K562 (cell line): ENCODE results near the gene ASGR1. TPM values are rescaled to one million over a fixed set of nuclear protein-coding genes. Genes with fewer than 3 reads are reported as not detected.

Experiments
- ATF6 ChIP-seq: sonication (generic); formaldehyde crosslinking; IDR thresholded peaks from 2 replicates; pipeline ENCODE4 v1.4.0; 2020; ENCODE audit warnings: mild to moderate bottlenecking, missing genetic modification reagents
- CBFA2T2 ChIP-seq: fragments of 450-650 bp; conservative IDR thresholded peaks from 2 replicates; pipeline ENCODE4 v1.6.1; 2017; ENCODE audit warnings: mild to moderate bottlenecking
- CBX8 ChIP-seq: fragments of 200-600 bp; sonication (generic); IDR thresholded peaks from 2 replicates; pipeline ENCODE4 v1.6.1; 2012; ENCODE audit warnings: borderline replicate concordance, mixed run types, low read depth, mild to moderate bottlenecking, moderate library complexity, mixed read lengths, low read length, control low read depth, inconsistent platforms; ENCODE audit not compliant: poor library complexity, severe bottlenecking; ENCODE audit errors: extremely low read depth
- HDAC6 ChIP-seq: IDR thresholded peaks from 2 replicates; pipeline ENCODE4 v1.6.1; 2012; ENCODE audit warnings: low read depth, mild to moderate bottlenecking, control low read depth, inconsistent platforms, low read length, moderate library complexity
- KDM4B ChIP-seq, 2 experiments: fragments of 450-650 bp in 1 of 2; sonication (generic) in 1 of 2; IDR thresholded peaks; 2 replicates each; pipeline ENCODE4 v1.6.1; 2016 to 2017; ENCODE audit warnings: borderline replicate concordance in 2 of 2, antibody characterized with exemption in 1 of 2, low read depth in 1 of 2, mild to moderate bottlenecking in 1 of 2
- MCM5 ChIP-seq: fragments of 450-650 bp; IDR thresholded peaks from 2 replicates; pipeline ENCODE4 v1.6.1; 2016; ENCODE audit warnings: low read depth
- NCOA1 ChIP-seq: fragments of 450-650 bp; IDR thresholded peaks from 2 replicates; pipeline ENCODE4 v1.6.1; 2016; ENCODE audit warnings: low read depth
- NFATC3 ChIP-seq: fragments of 450-650 bp; IDR thresholded peaks from 2 replicates; pipeline ENCODE4 v1.6.1; 2017; ENCODE audit warnings: mild to moderate bottlenecking
- ZNF57 ChIP-seq: fragments of 450-650 bp; formaldehyde crosslinking; IDR thresholded peaks from 2 replicates; pipeline ENCODE4 v1.4.0; 2020; ENCODE audit warnings: mild to moderate bottlenecking, moderate library complexity
- polyA plus RNA-seq, 8 experiments: library from polyadenylated mRNA; depleted of rRNA in 4 of 8; stranded (reverse) in 5 of 8; unstranded in 3 of 8; fragments of >200 nt; fragmentation: Nextera tagmentation in 2 of 8; fragmentation: Illumina TruSeq in 1 of 8; extraction: Ambion mirVana in 2 of 8; extraction: Trizol in 1 of 8; gene quantifications; 2 replicates each; pipeline versions ENCODE4 v1.2.1 to v1.2.3, GENCODE V29; 2011 to 2014; ENCODE audit warnings: inconsistent platforms in 1 of 8, missing spikeins in 1 of 8
- total RNA-seq, 7 experiments: library from RNA; depleted of rRNA in 6 of 7; stranded (reverse); fragments of >200 nt in 6 of 7; fragmentation: Illumina TruSeq in 2 of 7; extraction: Trizol in 2 of 7; gene quantifications; 2 replicates each; pipeline versions ENCODE4 v1.2.1 to v1.2.3, GENCODE V29; 2011 to 2021; ENCODE audit warnings: low replicate concordance in 1 of 7
- TF ChIP-seq, protein P1 (sequence below), 2 experiments: fragments of 450-650 bp; IDR thresholded peaks; 2 replicates each; pipeline ENCODE4 v1.6.1; 2018; ENCODE audit warnings: mild to moderate bottlenecking in 2 of 2, low read depth in 1 of 2; ENCODE audit not compliant: partially characterized antibody in 2 of 2
- TF ChIP-seq, protein P2 (sequence below): fragments of 450-650 bp; IDR thresholded peaks from 2 replicates; pipeline ENCODE4 v1.6.1; 2016; ENCODE audit warnings: low read depth
- TF ChIP-seq, protein P3 (sequence below): fragments of 250-450 bp; sonication (Bioruptor Pico); IDR thresholded peaks from 2 replicates; pipeline ENCODE4 v1.9.0; 2021; ENCODE audit warnings: mild to moderate bottlenecking

Gene ASGR1
- total and polyA plus RNA-seq, 9 of the 15 experiments (the other 6 are each of a cell fraction or from before 2014, with no cell fraction given): 0.11 to 1.0 (median 0.64) TPM; not detected in 2

GRCh38 chr17:7219812-7220592 lies 40.8 kb upstream of the ASGR1 start, which contains the start of the genes ACADVL and DLG4 (continued):
- TF ChIP-seq CBX8 (no peak), CBFA2T2 (no peak), ATF6 (no peak), NFATC3 (no peak), ZNF57 (CRISPR knock-in tag) (no peak), MCM5 (no peak), KDM4B (IDR thresholded peaks at IDR 0.05; ENCODE audit: borderline replicate concordance in 2 of 2, low read depth in 1 of 2) (no peak), HDAC6 (no peak), NCOA1 (no peak)
- TF ChIP-seq, protein P1, sequence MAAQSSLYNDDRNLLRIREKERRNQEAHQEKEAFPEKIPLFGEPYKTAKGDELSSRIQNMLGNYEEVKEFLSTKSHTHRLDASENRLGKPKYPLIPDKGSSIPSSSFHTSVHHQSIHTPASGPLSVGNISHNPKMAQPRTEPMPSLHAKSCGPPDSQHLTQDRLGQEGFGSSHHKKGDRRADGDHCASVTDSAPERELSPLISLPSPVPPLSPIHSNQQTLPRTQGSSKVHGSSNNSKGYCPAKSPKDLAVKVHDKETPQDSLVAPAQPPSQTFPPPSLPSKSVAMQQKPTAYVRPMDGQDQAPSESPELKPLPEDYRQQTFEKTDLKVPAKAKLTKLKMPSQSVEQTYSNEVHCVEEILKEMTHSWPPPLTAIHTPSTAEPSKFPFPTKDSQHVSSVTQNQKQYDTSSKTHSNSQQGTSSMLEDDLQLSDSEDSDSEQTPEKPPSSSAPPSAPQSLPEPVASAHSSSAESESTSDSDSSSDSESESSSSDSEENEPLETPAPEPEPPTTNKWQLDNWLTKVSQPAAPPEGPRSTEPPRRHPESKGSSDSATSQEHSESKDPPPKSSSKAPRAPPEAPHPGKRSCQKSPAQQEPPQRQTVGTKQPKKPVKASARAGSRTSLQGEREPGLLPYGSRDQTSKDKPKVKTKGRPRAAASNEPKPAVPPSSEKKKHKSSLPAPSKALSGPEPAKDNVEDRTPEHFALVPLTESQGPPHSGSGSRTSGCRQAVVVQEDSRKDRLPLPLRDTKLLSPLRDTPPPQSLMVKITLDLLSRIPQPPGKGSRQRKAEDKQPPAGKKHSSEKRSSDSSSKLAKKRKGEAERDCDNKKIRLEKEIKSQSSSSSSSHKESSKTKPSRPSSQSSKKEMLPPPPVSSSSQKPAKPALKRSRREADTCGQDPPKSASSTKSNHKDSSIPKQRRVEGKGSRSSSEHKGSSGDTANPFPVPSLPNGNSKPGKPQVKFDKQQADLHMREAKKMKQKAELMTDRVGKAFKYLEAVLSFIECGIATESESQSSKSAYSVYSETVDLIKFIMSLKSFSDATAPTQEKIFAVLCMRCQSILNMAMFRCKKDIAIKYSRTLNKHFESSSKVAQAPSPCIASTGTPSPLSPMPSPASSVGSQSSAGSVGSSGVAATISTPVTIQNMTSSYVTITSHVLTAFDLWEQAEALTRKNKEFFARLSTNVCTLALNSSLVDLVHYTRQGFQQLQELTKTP (IDR thresholded peaks at IDR 0.05; ENCODE audit: low read depth in 1 of 2, partially characterized antibody in 2 of 2): peak in 1 of 2 experiments; percentile 94
- TF ChIP-seq, protein P2, sequence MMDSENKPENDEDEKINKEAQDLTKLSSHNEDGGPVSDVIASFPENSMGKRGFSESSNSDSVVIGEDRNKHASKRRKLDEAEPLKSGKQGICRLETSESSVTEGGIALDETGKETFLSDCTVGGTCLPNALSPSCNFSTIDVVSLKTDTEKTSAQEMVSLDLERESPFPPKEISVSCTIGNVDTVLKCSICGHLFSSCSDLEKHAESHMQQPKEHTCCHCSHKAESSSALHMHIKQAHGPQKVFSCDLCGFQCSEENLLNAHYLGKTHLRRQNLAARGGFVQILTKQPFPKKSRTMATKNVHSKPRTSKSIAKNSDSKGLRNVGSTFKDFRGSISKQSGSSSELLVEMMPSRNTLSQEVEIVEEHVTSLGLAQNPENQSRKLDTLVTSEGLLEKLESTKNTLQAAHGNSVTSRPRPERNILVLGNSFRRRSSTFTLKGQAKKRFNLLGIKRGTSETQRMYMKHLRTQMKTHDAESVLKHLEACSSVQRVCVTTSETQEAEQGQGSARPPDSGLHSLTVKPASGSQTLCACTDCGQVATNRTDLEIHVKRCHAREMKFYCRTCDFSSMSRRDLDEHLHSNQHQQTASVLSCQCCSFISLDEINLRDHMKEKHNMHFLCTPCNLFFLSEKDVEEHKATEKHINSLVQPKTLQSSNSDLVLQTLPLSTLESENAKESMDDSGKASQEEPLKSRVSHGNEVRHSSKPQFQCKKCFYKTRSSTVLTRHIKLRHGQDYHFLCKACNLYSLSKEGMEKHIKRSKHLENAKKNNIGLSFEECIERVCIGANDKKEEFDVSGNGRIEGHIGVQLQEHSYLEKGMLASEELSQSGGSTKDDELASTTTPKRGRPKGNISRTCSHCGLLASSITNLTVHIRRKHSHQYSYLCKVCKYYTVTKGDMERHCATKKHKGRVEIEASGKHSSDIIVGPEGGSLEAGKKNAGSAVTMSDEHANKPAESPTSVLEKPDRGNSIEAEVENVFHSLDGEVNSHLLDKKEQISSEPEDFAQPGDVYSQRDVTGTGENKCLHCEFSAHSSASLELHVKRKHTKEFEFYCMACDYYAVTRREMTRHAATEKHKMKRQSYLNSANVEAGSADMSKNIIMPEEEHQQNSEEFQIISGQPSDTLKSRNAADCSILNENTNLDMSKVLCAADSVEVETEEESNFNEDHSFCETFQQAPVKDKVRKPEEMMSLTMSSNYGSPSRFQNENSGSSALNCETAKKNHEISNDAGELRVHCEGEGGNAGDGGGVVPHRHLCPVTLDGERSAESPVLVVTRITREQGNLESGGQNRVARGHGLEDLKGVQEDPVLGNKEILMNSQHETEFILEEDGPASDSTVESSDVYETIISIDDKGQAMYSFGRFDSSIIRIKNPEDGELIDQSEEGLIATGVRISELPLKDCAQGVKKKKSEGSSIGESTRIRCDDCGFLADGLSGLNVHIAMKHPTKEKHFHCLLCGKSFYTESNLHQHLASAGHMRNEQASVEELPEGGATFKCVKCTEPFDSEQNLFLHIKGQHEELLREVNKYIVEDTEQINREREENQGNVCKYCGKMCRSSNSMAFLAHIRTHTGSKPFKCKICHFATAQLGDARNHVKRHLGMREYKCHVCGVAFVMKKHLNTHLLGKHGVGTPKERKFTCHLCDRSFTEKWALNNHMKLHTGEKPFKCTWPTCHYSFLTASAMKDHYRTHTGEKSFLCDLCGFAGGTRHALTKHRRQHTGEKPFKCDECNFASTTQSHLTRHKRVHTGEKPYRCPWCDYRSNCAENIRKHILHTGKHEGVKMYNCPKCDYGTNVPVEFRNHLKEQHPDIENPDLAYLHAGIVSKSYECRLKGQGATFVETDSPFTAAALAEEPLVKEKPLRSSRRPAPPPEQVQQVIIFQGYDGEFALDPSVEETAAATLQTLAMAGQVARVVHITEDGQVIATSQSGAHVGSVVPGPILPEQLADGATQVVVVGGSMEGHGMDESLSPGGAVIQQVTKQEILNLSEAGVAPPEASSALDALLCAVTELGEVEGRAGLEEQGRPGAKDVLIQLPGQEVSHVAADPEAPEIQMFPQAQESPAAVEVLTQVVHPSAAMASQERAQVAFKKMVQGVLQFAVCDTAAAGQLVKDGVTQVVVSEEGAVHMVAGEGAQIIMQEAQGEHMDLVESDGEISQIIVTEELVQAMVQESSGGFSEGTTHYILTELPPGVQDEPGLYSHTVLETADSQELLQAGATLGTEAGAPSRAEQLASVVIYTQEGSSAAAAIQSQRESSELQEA: no peak
- TF ChIP-seq, protein P3, sequence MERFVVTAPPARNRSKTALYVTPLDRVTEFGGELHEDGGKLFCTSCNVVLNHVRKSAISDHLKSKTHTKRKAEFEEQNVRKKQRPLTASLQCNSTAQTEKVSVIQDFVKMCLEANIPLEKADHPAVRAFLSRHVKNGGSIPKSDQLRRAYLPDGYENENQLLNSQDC (CRISPR knock-in tag): no peak
